H9 (cell line): ENCODE measurements around the gene OMP. TPM values are rescaled to one million over a fixed set of nuclear protein-coding genes. Genes with fewer than 3 reads are reported as not detected.

Source experiments
- DNase-seq: peaks from one replicate; pipeline ENCODE4 v3.0.0-alpha.2; 2017
- H2AFZ ChIP-seq: one replicate; pipeline ENCODE4 v1.6.1; 2013; ENCODE audit warnings: mild to moderate bottlenecking, low read length, control low read depth, moderate library complexity
- H2AK5ac ChIP-seq: 2 replicates; pipeline ENCODE4 v1.6.1; 2013; ENCODE audit warnings: low read length, control low read depth, mixed read lengths; ENCODE audit not compliant: insufficient read length
- H2BK120ac ChIP-seq: one replicate; pipeline ENCODE4 v1.6.1; 2013; ENCODE audit warnings: low read depth, mild to moderate bottlenecking, low read length, control low read depth, inconsistent platforms; ENCODE audit not compliant: poor library complexity, severe bottlenecking
- H2BK12ac ChIP-seq: 2 replicates; pipeline ENCODE4 v1.6.1; 2013; ENCODE audit warnings: low read length, control low read depth, mixed read lengths, low read depth; ENCODE audit not compliant: insufficient read length
- H2BK15ac ChIP-seq: 2 replicates; pipeline ENCODE4 v1.6.1; 2013; ENCODE audit warnings: low read depth, low read length, control low read depth
- H2BK20ac ChIP-seq: one replicate; pipeline ENCODE4 v1.6.1; 2013; ENCODE audit warnings: low read depth, mild to moderate bottlenecking, low read length, control low read depth, inconsistent platforms; ENCODE audit not compliant: poor library complexity, severe bottlenecking
- H2BK5ac ChIP-seq: 2 replicates; pipeline ENCODE4 v1.6.1; 2013; ENCODE audit warnings: low read length, control low read depth, mixed read lengths; ENCODE audit not compliant: insufficient read length
- H3K14ac ChIP-seq: 2 replicates; pipeline ENCODE4 v1.6.1; 2013; ENCODE audit warnings: low read length, control low read depth; ENCODE audit not compliant: insufficient read depth
- H3K18ac ChIP-seq: 2 replicates; pipeline ENCODE4 v1.6.1; 2013; ENCODE audit warnings: low read depth, mild to moderate bottlenecking, mixed read lengths, low read length, control low read depth; ENCODE audit not compliant: insufficient read length
- H3K23ac ChIP-seq: 2 replicates; pipeline ENCODE4 v1.6.1; 2013; ENCODE audit warnings: low read length, control low read depth, mixed read lengths, low read depth; ENCODE audit not compliant: insufficient read length
- H3K23me2 ChIP-seq: 2 replicates; pipeline ENCODE4 v1.6.1; 2013; ENCODE audit warnings: low read depth, mild to moderate bottlenecking, mixed read lengths, low read length, control low read depth; ENCODE audit not compliant: insufficient read length, poor library complexity, severe bottlenecking
- H3K27ac ChIP-seq: 2 replicates; pipeline ENCODE4 v1.5.1; 2013; ENCODE audit warnings: low read length, control low read depth, mixed read lengths, low read depth; ENCODE audit not compliant: insufficient read length
- H3K27me3 ChIP-seq: 2 replicates; pipeline ENCODE4 v1.6.1; 2013; ENCODE audit warnings: low read length, control low read depth, inconsistent platforms; ENCODE audit not compliant: insufficient read depth
- H3K4ac ChIP-seq: 2 replicates; pipeline ENCODE4 v1.6.1; 2013; ENCODE audit warnings: low read depth, mild to moderate bottlenecking, control low read depth, inconsistent platforms, low read length, moderate library complexity
- H3K4me1 ChIP-seq: 2 replicates; pipeline ENCODE4 v1.6.1; 2013; ENCODE audit warnings: low read length, control low read depth, inconsistent platforms; ENCODE audit not compliant: insufficient read depth
- H3K4me2 ChIP-seq: 2 replicates; pipeline ENCODE4 v1.6.1; 2013; ENCODE audit warnings: low read length, control low read depth, mixed read lengths; ENCODE audit not compliant: insufficient read length, insufficient read depth
- H3K56ac ChIP-seq: 2 replicates; pipeline ENCODE4 v1.6.1; 2013; ENCODE audit warnings: low read depth, mild to moderate bottlenecking, mixed read lengths, low read length, control low read depth; ENCODE audit not compliant: insufficient read length
- H3K79me1 ChIP-seq: 2 replicates; pipeline ENCODE4 v1.6.1; 2013; ENCODE audit warnings: low read depth, mild to moderate bottlenecking, moderate library complexity, low read length, control low read depth, inconsistent platforms; ENCODE audit not compliant: insufficient read depth, poor library complexity, severe bottlenecking
- H3K79me2 ChIP-seq: 2 replicates; pipeline ENCODE4 v1.6.1; 2013; ENCODE audit warnings: low read length, control low read depth, inconsistent platforms; ENCODE audit not compliant: insufficient read depth
- H3K9ac ChIP-seq: 2 replicates; pipeline ENCODE4 v1.6.1; 2013; ENCODE audit warnings: low read length, control low read depth, mixed read lengths; ENCODE audit not compliant: insufficient read length; ENCODE audit errors: extremely low read depth
- H3K9me3 ChIP-seq: one replicate; pipeline ENCODE4 v1.6.1; 2013; ENCODE audit warnings: low read depth, low read length, inconsistent platforms; ENCODE audit not compliant: control insufficient read depth
- H3T11ph ChIP-seq: one replicate; pipeline ENCODE4 v1.6.1; 2013; ENCODE audit warnings: mild to moderate bottlenecking, low read length, control low read depth, inconsistent platforms
- H4K20me1 ChIP-seq: one replicate; pipeline ENCODE4 v1.6.1; 2013; ENCODE audit not compliant: control insufficient read depth, insufficient read length, insufficient read depth
- H4K5ac ChIP-seq: 2 replicates; pipeline ENCODE4 v1.6.1; 2013; ENCODE audit warnings: low read depth, mild to moderate bottlenecking, mixed read lengths, low read length, control low read depth; ENCODE audit not compliant: insufficient read length
- H4K8ac ChIP-seq: replicated peaks from 2 replicates; pipeline ENCODE4 v1.6.1; 2013; ENCODE audit warnings: low read length, control low read depth, mixed read lengths, low read depth; ENCODE audit not compliant: insufficient read length
- H4K91ac ChIP-seq: 2 replicates; pipeline ENCODE4 v1.6.1; 2013; ENCODE audit warnings: low read depth, mild to moderate bottlenecking, moderate library complexity, mixed read lengths, low read length, control low read depth; ENCODE audit not compliant: insufficient read length
- H3K27ac Mint-ChIP-seq, 3 experiments: 2 replicates in 2 of 3; 3 replicates in 1 of 3; pipeline ENCODE4 v1.8.0; 2020 to 2021; ENCODE audit warnings: mixed read lengths in 3 of 3, mild to moderate bottlenecking in 1 of 3, moderate library complexity in 1 of 3
- H3K27me3 Mint-ChIP-seq: 2 replicates; pipeline ENCODE4 v1.8.0; 2021; ENCODE audit warnings: low read depth, mild to moderate bottlenecking, moderate library complexity, mixed read lengths
- H3K36me3 Mint-ChIP-seq, 3 experiments: 2 replicates in 2 of 3; 3 replicates in 1 of 3; pipeline ENCODE4 v1.8.0; 2020 to 2021; ENCODE audit warnings: low read depth in 3 of 3, mixed read lengths in 3 of 3; ENCODE audit not compliant: insufficient read depth in 1 of 3
- H3K4me1 Mint-ChIP-seq, 2 experiments: 2 replicates each; pipeline ENCODE4 v1.8.0; 2020; ENCODE audit warnings: mixed read lengths in 2 of 2
- H3K4me3 Mint-ChIP-seq, 2 experiments: 2 replicates in 1 of 2; 3 replicates in 1 of 2; pipeline ENCODE4 v1.8.0; 2020 to 2021; ENCODE audit warnings: mild to moderate bottlenecking in 2 of 2, mixed read lengths in 2 of 2, moderate library complexity in 1 of 2
- H3K9me3 Mint-ChIP-seq, 2 experiments: 2 replicates in 1 of 2; 3 replicates in 1 of 2; pipeline ENCODE4 v1.8.0; 2020; ENCODE audit warnings: mild to moderate bottlenecking in 2 of 2, mixed read lengths in 2 of 2, moderate library complexity in 1 of 2
- CTCF ChIP-seq: fragments of 200-600 bp; sonication (generic); conservative IDR thresholded peaks from 3 replicates; pipeline ENCODE4 v1.8.0; 2021; ENCODE audit warnings: antibody characterized with exemption, mild to moderate bottlenecking
- WGBS: extraction: QIAGEN DNeasy Blood & Tissue Kit; methylation state at CpG from one replicate; pipeline ENCODE4 v1.1.7; 2013; ENCODE audit warnings: missing lambda C conversion rate, low lambda C conversion rate, mixed read lengths; ENCODE audit not compliant: insufficient read length; ENCODE audit errors: extremely low coverage; 5-methylcytosine and 5-hydroxymethylcytosine counted together
- total RNA-seq: library from RNA; stranded (reverse); gene quantifications from 2 replicates; pipeline ENCODE4 v1.2.1, GENCODE V29; 2021

OMP gene
- total RNA-seq, 1 experiment from 2014 or later: not detected

GRCh38 chr11:77117492-77117891, 14.9 kb downstream of the OMP start:
- Mint-ChIP-seq H3K27ac (no peak overlapping the region), H3K4me1 (peaks cover 5 to 8% of the 10 kb centered on the region in 2 experiments), H3K9me3 (no peaks in the 10 kb centered on the region), H3K27me3 (no peaks in the 10 kb centered on the region), H3K4me3 (no peak overlapping the region), H3K36me3 (peaks cover 0 to 10% (median 3%) of the 10 kb centered on the region in 3 experiments; a peak in 6 of 7 replicates)
- no peak overlapping the region for H3K4me2 ChIP-seq
- H2AFZ ChIP-seq: no peak overlapping the region
- no peak overlapping the region for H3K56ac ChIP-seq
- H2BK120ac ChIP-seq: no peak overlapping the region
- H3K27ac ChIP-seq: no peak overlapping the region
- H3K9ac ChIP-seq: no peak overlapping the region
- no peaks in the 10 kb centered on the region for H3K4me1 ChIP-seq
- H3K79me1 ChIP-seq: no peaks in the 10 kb centered on the region
- no peak overlapping the region for H4K91ac ChIP-seq
- no peak for TF ChIP-seq CTCF
- H3K14ac ChIP-seq: no peak overlapping the region
- no peak for DNase-seq
- no peak overlapping the region for H2AK5ac ChIP-seq
- H4K20me1 ChIP-seq: no peaks in the 10 kb centered on the region
- no peak overlapping the region for H3K4ac ChIP-seq
- no peaks in the 10 kb centered on the region for H3K23me2 ChIP-seq
- H3K79me2 ChIP-seq: no peaks in the 10 kb centered on the region
- H3K18ac ChIP-seq: no peak overlapping the region
- H2BK15ac ChIP-seq: no peak overlapping the region
- no CpG with 5 or more reads among the region's 7 CpGs for WGBS
- no peaks in the 10 kb centered on the region for H3K9me3 ChIP-seq
- no peak overlapping the region for H2BK5ac ChIP-seq
- no peak overlapping the region for H4K8ac ChIP-seq
- H3K27me3 ChIP-seq: no peaks in the 10 kb centered on the region
- no peak overlapping the region for H2BK20ac ChIP-seq
- no peak overlapping the region for H3K23ac ChIP-seq
- no peak overlapping the region for H2BK12ac ChIP-seq
- no peak overlapping the region for H4K5ac ChIP-seq
- H3T11ph ChIP-seq: no peak overlapping the region
